Endothelial cell of umbilical vein (primary cell): ENCODE results near the gene LSG1. TPM values are rescaled to one million over a fixed set of nuclear protein-coding genes. Genes with fewer than 3 reads are reported as not detected.
A peak's percentile ranks its signal among the peaks of the same experiment; 100 is the strongest.

Experiments used
- BruUV-seq: library from RNA; stranded (reverse); fragments of 400-500 nt; replicated peaks from 2 replicates; lab custom pipeline; 2021; lab: Mats Ljungman, UMichigan
- CTCF ChIA-PET: fragments of 300-600, 350-600 bp; sonication (Branson Sonifier 250); formaldehyde crosslinking; loops from one replicate; lab custom pipeline; 2021; ENCODE audit warnings: antibody characterized with exemption, inconsistent platforms; lab: Charles Lee
- POLR2A ChIA-PET: fragments of 300-600, 350-600 bp; sonication (Branson Sonifier 250); formaldehyde crosslinking; loops from one replicate; lab custom pipeline; 2021; ENCODE audit warnings: antibody characterized with exemption, inconsistent platforms; lab: Charles Lee
- DNase-seq: peaks from one replicate; pipeline ENCODE4 v3.0.0-alpha.2; 2011; ENCODE audit warnings: low read depth, low spot score
- FAIRE-seq: peaks from 2 replicates; lab custom pipeline; 2011; peaks lifted over from hg19 to GRCh38; lab: Jason Lieb, UNC
- H2AFZ ChIP-seq: 2 replicates; pipeline ENCODE4 v1.6.0; 2012; ENCODE audit warnings: low read depth, low read length, control low read depth, inconsistent platforms
- H3K27ac ChIP-seq: 2 replicates; pipeline ENCODE4 v1.5.1; 2011; ENCODE audit warnings: low read depth, mild to moderate bottlenecking, control low read depth, low read length, moderate library complexity; ENCODE audit not compliant: insufficient read depth
- H3K27me3 ChIP-seq, 2 experiments: 2 replicates each; pipeline versions ENCODE4 v1.6.0 to v1.6.1; 2011; ENCODE audit warnings: low read length in 2 of 2, mixed read lengths in 1 of 2; ENCODE audit not compliant: control insufficient read depth in 2 of 2, insufficient read depth in 2 of 2
- H3K36me3 ChIP-seq, 2 experiments: 2 replicates in 1 of 2; 3 replicates in 1 of 2; pipeline ENCODE4 v1.5.1; 2011; ENCODE audit warnings: low read length in 2 of 2, mild to moderate bottlenecking in 1 of 2, moderate library complexity in 1 of 2; ENCODE audit not compliant: control insufficient read depth in 2 of 2, insufficient read depth in 2 of 2; ENCODE audit errors: extremely low read depth in 1 of 2
- H3K4me1 ChIP-seq: 3 replicates; pipeline ENCODE4 v1.5.1; 2011; ENCODE audit warnings: mild to moderate bottlenecking, low read length; ENCODE audit not compliant: control insufficient read depth, insufficient read depth; ENCODE audit errors: extremely low read depth
- H3K4me2 ChIP-seq: 2 replicates; pipeline ENCODE4 v1.6.1; 2011; ENCODE audit warnings: low read length, control low read depth, mixed read lengths; ENCODE audit not compliant: insufficient read depth
- H3K4me3 ChIP-seq, 3 experiments: fragments of 200-600 bp in 1 of 3; sonication (generic), shearing (Covaris generic) in 1 of 3; replicated peaks in 1 of 3; 2 replicates each; pipeline ENCODE4 v1.5.1; 2011 to 2016; ENCODE audit warnings: control low read depth in 3 of 3, low read length in 3 of 3, mild to moderate bottlenecking in 2 of 3, inconsistent platforms in 1 of 3, low read depth in 1 of 3, moderate library complexity in 1 of 3; ENCODE audit not compliant: insufficient read depth in 1 of 3
- H3K79me2 ChIP-seq: 2 replicates; pipeline ENCODE4 v1.6.0; 2012; ENCODE audit warnings: low read length, inconsistent platforms; ENCODE audit not compliant: control insufficient read depth, insufficient read depth
- H3K9ac ChIP-seq: replicated peaks from 2 replicates; pipeline ENCODE3; 2011; ENCODE audit warnings: low read length, control low read depth; ENCODE audit not compliant: insufficient read depth; ENCODE audit errors: extremely low read depth
- H3K9me1 ChIP-seq: replicated peaks from 3 replicates; pipeline ENCODE4 v1.6.0; 2011; ENCODE audit warnings: mild to moderate bottlenecking, low read length; ENCODE audit not compliant: control insufficient read depth, insufficient read depth; ENCODE audit errors: extremely low read depth
- H3K9me3 ChIP-seq: replicated peaks from 2 replicates; pipeline ENCODE4 v1.5.1; 2012; ENCODE audit warnings: low read length, inconsistent platforms; ENCODE audit not compliant: control insufficient read depth, insufficient read depth
- H4K20me1 ChIP-seq: replicated peaks from 2 replicates; pipeline ENCODE3; 2011; ENCODE audit warnings: mild to moderate bottlenecking, low read length; ENCODE audit not compliant: control insufficient read depth, insufficient read depth; ENCODE audit errors: extremely low read depth
- EZH2 ChIP-seq: IDR thresholded peaks from 2 replicates; pipeline ENCODE4 v1.6.1; 2012; ENCODE audit warnings: borderline replicate concordance, low read depth, mild to moderate bottlenecking, moderate library complexity, low read length, inconsistent platforms; ENCODE audit not compliant: severe bottlenecking
- FOS ChIP-seq: IDR thresholded peaks from 2 replicates; pipeline ENCODE4 v1.6.1; 2011; ENCODE audit warnings: mild to moderate bottlenecking, low read length, moderate library complexity, borderline replicate concordance; ENCODE audit not compliant: insufficient read depth
- GATA2 ChIP-seq: IDR thresholded peaks from 2 replicates; pipeline ENCODE4 v1.7.0; 2011; ENCODE audit warnings: low read depth, mild to moderate bottlenecking, moderate library complexity, mixed read lengths, low read length; ENCODE audit not compliant: insufficient read length, insufficient read depth
- JUN ChIP-seq: IDR thresholded peaks from 2 replicates; pipeline ENCODE4 v1.6.1; 2011; ENCODE audit warnings: borderline replicate concordance, low read depth; ENCODE audit not compliant: insufficient read length, insufficient read depth
- MAX ChIP-seq: IDR thresholded peaks from 2 replicates; pipeline ENCODE4 v1.6.1; 2011; ENCODE audit not compliant: insufficient read depth, insufficient read length
- MYC ChIP-seq: IDR thresholded peaks from one replicate; pipeline ENCODE4 v1.6.1; 2011; ENCODE audit warnings: mild to moderate bottlenecking, low read depth, low read length
- POLR2A ChIP-seq: IDR thresholded peaks from 2 replicates; pipeline ENCODE4 v1.6.1; 2012; ENCODE audit warnings: low read depth, mild to moderate bottlenecking, control low read depth, low read length
- POLR2AphosphoS5 ChIP-seq: IDR thresholded peaks from 2 replicates; pipeline ENCODE4 v1.6.1; 2012; ENCODE audit warnings: low read depth, mild to moderate bottlenecking, control low read depth, low read length, moderate library complexity; ENCODE audit not compliant: insufficient read depth
- dilution Hi-C: fragments of 300-500 bp; cut with MboI; formaldehyde crosslinking; loops from one replicate; pipeline ENCODE4 v1.15.0; 2019; ENCODE audit warnings: low sequenced_read_pairs; ENCODE audit not compliant: extremely low pct_ligation_motif_present
- intact Hi-C: fragments of 100-400 bp; cut with micrococcal nuclease; formaldehyde crosslinking; loops from one replicate; pipeline ENCODE4 v1.10.0; 2022
- polyA plus RNA-seq, 4 experiments: library from polyadenylated mRNA; depleted of rRNA in 3 of 4; stranded (reverse) in 3 of 4; unstranded in 1 of 4; fragments of >200 nt; gene quantifications; 2 replicates each; pipeline versions ENCODE4 v1.2.1 to v1.2.3, GENCODE V29; 2011 to 2012; ENCODE audit warnings: missing spikeins in 1 of 4
- total RNA-seq: library from RNA; stranded (reverse); gene quantifications from 2 replicates; pipeline ENCODE4 v1.2.3, GENCODE V29; 2021
- TF ChIP-seq, protein P1 (sequence below), 2 donors: IDR thresholded peaks; 1 replicate in 1 of 2; 2 replicates in 1 of 2; pipeline ENCODE4 v1.5.1; 2011; ENCODE audit warnings: low read length in 2 of 2, mild to moderate bottlenecking in 2 of 2, moderate library complexity in 2 of 2, control low read depth in 1 of 2, inconsistent platforms in 1 of 2, low read depth in 1 of 2; ENCODE audit not compliant: insufficient read depth in 1 of 2; ENCODE audit errors: extremely low read depth in 1 of 2

Gene LSG1
- total and polyA plus RNA-seq, 2 donors (not counting 3 experiments of a cell fraction or from before 2014, with no cell fraction given): 50.0 to 52.7 TPM

DNA sequence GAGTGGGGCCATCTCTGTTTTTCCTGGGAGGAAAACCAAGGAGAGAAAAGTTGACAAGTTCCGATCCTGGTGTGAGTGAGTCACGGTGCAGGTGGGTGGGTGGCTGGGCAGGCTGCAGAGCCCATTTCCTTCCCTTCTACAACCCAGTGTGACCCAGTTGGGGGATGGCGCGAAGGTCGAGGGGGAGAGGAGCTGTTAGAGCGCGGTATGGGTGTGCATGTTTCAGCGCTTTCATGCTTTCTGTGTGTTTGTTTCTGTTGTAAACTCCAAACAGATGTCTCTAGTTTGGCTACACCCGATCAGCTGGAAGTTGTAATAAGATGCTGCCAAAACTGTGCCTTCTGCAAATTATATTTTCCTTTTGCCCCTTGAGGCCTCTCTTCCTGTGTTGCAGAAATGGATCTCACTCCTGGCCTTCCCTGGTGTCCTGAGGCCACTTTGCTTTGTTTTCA, 17.5 kb upstream of the LSG1 start:
- POLR2A ChIA-PET: interaction anchor here (0.7 to 4.7 kb wide), 8 partner anchors 178 to 470 kb away, joined by 3 to 42 read pairs (median 4); no protein-coding TSS in a partner anchor
- Histone ChIP-seq H2AFZ (no peak overlapping the region), H3K36me3 (peaks cover 20 to 25% of the 10 kb centered on the region in 2 experiments), H3K9ac (peak overlapping the region; percentile 90), H3K4me3 (peak overlapping the region; percentile 89 to 94 (median 90)), H3K9me3 (no peaks in the 10 kb centered on the region), H3K9me1 (no peaks in the 10 kb centered on the region), H4K20me1 (peaks cover 3% of the 10 kb centered on the region), H3K79me2 (peaks cover 41% of the 10 kb centered on the region), H3K4me2 (peak overlapping the region; percentile 92), H3K27me3 (no peaks in the 10 kb centered on the region), H3K27ac (peak overlapping the region; percentile 76), H3K4me1 (peaks cover 28% of the 10 kb centered on the region)
- peak; percentile 74 for DNase-seq
- CTCF ChIA-PET: interaction anchor here (0.7 to 1.6 kb wide), 6 partner anchors 56 to 430 kb away, joined by 3 to 9 read pairs (median 4); no protein-coding TSS in a partner anchor
- dilution Hi-C loops: loop anchor here (10.0 to 25.0 kb wide), 2 partner anchors 423 to 555 kb away; no protein-coding TSS in a partner anchor
- intact Hi-C loops: loop anchor here (1.0 to 10.0 kb wide), 7 partner anchors 50 to 414 kb away; no protein-coding TSS in a partner anchor
- BruUV-seq: no TSS peak
- TF ChIP-seq EZH2 (no peak), POLR2AphosphoS5 (peak; percentile 81), FOS (peak; percentile 85), POLR2A (peak; percentile 59), MYC (no peak), GATA2 (peak; percentile 10), MAX (no peak), JUN (peak; percentile 69)
- TF ChIP-seq, protein P1, sequence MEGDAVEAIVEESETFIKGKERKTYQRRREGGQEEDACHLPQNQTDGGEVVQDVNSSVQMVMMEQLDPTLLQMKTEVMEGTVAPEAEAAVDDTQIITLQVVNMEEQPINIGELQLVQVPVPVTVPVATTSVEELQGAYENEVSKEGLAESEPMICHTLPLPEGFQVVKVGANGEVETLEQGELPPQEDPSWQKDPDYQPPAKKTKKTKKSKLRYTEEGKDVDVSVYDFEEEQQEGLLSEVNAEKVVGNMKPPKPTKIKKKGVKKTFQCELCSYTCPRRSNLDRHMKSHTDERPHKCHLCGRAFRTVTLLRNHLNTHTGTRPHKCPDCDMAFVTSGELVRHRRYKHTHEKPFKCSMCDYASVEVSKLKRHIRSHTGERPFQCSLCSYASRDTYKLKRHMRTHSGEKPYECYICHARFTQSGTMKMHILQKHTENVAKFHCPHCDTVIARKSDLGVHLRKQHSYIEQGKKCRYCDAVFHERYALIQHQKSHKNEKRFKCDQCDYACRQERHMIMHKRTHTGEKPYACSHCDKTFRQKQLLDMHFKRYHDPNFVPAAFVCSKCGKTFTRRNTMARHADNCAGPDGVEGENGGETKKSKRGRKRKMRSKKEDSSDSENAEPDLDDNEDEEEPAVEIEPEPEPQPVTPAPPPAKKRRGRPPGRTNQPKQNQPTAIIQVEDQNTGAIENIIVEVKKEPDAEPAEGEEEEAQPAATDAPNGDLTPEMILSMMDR (IDR thresholded peaks at IDR 0.05; ENCODE audit: extremely low read depth in 1 of 2, insufficient read depth in 1 of 2, low read depth in 1 of 2, low read length in 2 of 2): no peak
- FAIRE-seq: peak; percentile 46
